SU-DHL-6 (cell line): ENCODE measurements around the gene KRTCAP2.

ENCODE experiments used
- H2AFZ ChIP-seq: fragments of 200-600 bp; sonication (generic); 2 replicates; pipeline ENCODE4 v1.6.1; 2014; ENCODE audit warnings: low read depth, mild to moderate bottlenecking, moderate library complexity, mixed read lengths, antibody characterized with exemption, low read length; ENCODE audit not compliant: severe bottlenecking
- H3F3A ChIP-seq: fragments of 200-600 bp; shearing (Covaris generic); 2 replicates; pipeline ENCODE4 v1.6.0; 2016; ENCODE audit warnings: antibody characterized with exemption, mild to moderate bottlenecking; ENCODE audit not compliant: insufficient read depth
- H3K27ac ChIP-seq: fragments of 200-600 bp; sonication (generic); 2 replicates; pipeline ENCODE4 v1.5.1; 2016; ENCODE audit warnings: low read depth, mild to moderate bottlenecking, low read length, moderate library complexity, mixed read lengths
- H3K27me3 ChIP-seq: fragments of 200-600 bp; sonication (generic), shearing (Covaris generic); 2 replicates; pipeline ENCODE4 v1.6.0; 2014; ENCODE audit warnings: mild to moderate bottlenecking, low read length
- H3K36me3 ChIP-seq: fragments of 200-600 bp; sonication (generic); 2 replicates; pipeline ENCODE4 v1.6.1; 2014; ENCODE audit warnings: mild to moderate bottlenecking, low read length, mixed read lengths
- H3K4me2 ChIP-seq: fragments of 300-600, 200-600 bp; shearing (Covaris generic), sonication (generic); 2 replicates; pipeline ENCODE4 v1.6.0; 2014; ENCODE audit warnings: low read length, low read depth, mild to moderate bottlenecking; ENCODE audit not compliant: poor library complexity, severe bottlenecking
- H3K4me3 ChIP-seq: fragments of 200-600 bp; sonication (generic); 2 replicates; pipeline ENCODE4 v1.5.1; 2014; ENCODE audit warnings: antibody characterized with exemption, low read length, mild to moderate bottlenecking, mixed read lengths; ENCODE audit not compliant: insufficient read depth, poor library complexity, severe bottlenecking
- H3K79me2 ChIP-seq: fragments of 200-600 bp; sonication (generic); 2 replicates; pipeline ENCODE4 v1.6.1; 2014; ENCODE audit warnings: mild to moderate bottlenecking, low read length, moderate library complexity; ENCODE audit not compliant: insufficient read depth
- H3K9ac ChIP-seq: fragments of 200-600 bp; sonication (generic); 2 replicates; pipeline ENCODE4 v1.7.0; 2014; ENCODE audit warnings: mild to moderate bottlenecking, low read length
- H3K9me2 ChIP-seq: fragments of 200-600 bp; sonication (generic); replicated peaks from 2 replicates; pipeline ENCODE4 v1.6.1; 2014; ENCODE audit warnings: low read length; ENCODE audit not compliant: insufficient read depth
- H3K9me3 ChIP-seq: fragments of 200-600 bp; sonication (generic); 2 replicates; pipeline ENCODE4 v1.6.1; 2014; ENCODE audit warnings: low read length, mixed read lengths; ENCODE audit not compliant: insufficient read depth
- H4K20me1 ChIP-seq: fragments of 200-600 bp; sonication (generic); 2 replicates; pipeline ENCODE4 v1.6.1; 2014; ENCODE audit warnings: low read depth, mild to moderate bottlenecking, antibody characterized with exemption, low read length, moderate library complexity, mixed read lengths
- EZH2phosphoT487 ChIP-seq: fragments of 200-600 bp; sonication (generic), shearing (Covaris generic); conservative IDR thresholded peaks from 2 replicates; pipeline ENCODE4 v1.6.1; 2018; ENCODE audit warnings: mild to moderate bottlenecking, antibody characterized with exemption, low read length, moderate library complexity, mixed read lengths
- TF ChIP-seq, protein P1 (sequence below): fragments of 200-600 bp; sonication (generic); IDR thresholded peaks from one replicate; pipeline ENCODE4 v1.5.1; 2017; ENCODE audit warnings: antibody characterized with exemption, mild to moderate bottlenecking, low read length, moderate library complexity; ENCODE audit not compliant: insufficient read depth, poor library complexity, severe bottlenecking

The KRTCAP2 gene

GRCh38 chr1:155130272-155131006 is 42.7 kb downstream of the KRTCAP2 start:
- H3K4me2 ChIP-seq = no peak overlapping the region

DNA sequence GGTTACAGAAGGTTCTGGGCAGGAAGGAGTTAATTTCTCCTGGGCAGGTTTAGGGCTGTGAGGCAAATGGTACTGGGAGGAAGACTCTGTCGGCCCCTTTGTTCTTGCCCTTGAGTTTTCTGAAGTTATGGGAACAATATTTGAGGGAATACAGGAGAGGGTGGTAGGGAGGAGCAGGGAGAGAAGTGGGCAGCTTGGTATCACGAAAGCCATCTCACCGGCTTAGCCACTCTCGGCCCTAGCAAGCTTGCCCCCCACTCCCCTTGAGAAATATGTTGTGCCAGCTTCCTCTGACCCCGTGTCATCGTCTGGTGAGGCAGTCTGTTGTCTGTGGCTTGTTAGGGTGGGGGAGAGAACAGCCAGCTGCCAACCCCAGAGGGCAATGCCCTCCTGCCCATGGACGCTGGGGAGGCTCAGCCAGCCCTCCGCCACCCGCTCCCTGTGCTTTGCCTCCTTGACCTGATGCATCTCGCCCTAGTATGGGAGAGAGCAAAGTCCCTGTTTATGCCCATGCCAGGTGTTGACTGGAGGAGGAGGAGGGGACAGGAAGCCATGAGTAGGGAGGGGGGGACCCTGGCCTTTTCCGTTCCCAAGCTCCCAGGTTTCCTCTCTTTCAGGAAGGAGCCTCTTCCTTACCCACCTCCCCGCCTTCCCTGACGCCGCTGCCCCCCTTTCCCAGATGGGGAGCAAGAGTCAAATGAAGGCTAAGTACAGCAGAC is 44.2 kb downstream of the KRTCAP2 start:
- no peak overlapping the region for H3K9ac ChIP-seq
- H3K36me3 ChIP-seq = no peaks in the 10 kb centered on the region
- no peaks in the 10 kb centered on the region for H3K27me3 ChIP-seq
- H3K79me2 ChIP-seq = no peaks in the 10 kb centered on the region
- H3K4me2 ChIP-seq = no peak overlapping the region
- no peak overlapping the region for H3K27ac ChIP-seq
- H3K9me2 ChIP-seq = no peaks in the 10 kb centered on the region
- no peak overlapping the region for H2AFZ ChIP-seq
- H3K9me3 ChIP-seq = no peaks in the 10 kb centered on the region
- H3F3A ChIP-seq = no peaks in the 10 kb centered on the region
- no peaks in the 10 kb centered on the region for H4K20me1 ChIP-seq
- no peak overlapping the region for H3K4me3 ChIP-seq
- TF ChIP-seq, protein P1, sequence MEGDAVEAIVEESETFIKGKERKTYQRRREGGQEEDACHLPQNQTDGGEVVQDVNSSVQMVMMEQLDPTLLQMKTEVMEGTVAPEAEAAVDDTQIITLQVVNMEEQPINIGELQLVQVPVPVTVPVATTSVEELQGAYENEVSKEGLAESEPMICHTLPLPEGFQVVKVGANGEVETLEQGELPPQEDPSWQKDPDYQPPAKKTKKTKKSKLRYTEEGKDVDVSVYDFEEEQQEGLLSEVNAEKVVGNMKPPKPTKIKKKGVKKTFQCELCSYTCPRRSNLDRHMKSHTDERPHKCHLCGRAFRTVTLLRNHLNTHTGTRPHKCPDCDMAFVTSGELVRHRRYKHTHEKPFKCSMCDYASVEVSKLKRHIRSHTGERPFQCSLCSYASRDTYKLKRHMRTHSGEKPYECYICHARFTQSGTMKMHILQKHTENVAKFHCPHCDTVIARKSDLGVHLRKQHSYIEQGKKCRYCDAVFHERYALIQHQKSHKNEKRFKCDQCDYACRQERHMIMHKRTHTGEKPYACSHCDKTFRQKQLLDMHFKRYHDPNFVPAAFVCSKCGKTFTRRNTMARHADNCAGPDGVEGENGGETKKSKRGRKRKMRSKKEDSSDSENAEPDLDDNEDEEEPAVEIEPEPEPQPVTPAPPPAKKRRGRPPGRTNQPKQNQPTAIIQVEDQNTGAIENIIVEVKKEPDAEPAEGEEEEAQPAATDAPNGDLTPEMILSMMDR = no peak
- TF ChIP-seq EZH2phosphoT487 = no peak

More at GRCh38 chr1:155130272-155131006, 42.7 kb downstream of the KRTCAP2 start:
- H3K9me3 ChIP-seq = no peaks in the 10 kb centered on the region
- peaks cover 8% of the 10 kb centered on the region; the same call in 1 of the 2 replicates for H3F3A ChIP-seq
- H3K9me2 ChIP-seq = no peaks in the 10 kb centered on the region
- H4K20me1 ChIP-seq = no peaks in the 10 kb centered on the region
- TF ChIP-seq, protein P1 = no peak
- no peak for TF ChIP-seq EZH2phosphoT487
- no peak overlapping the region for H3K9ac ChIP-seq
- H3K4me3 ChIP-seq = no peak overlapping the region
- no peaks in the 10 kb centered on the region for H3K27me3 ChIP-seq
- H3K79me2 ChIP-seq = no peaks in the 10 kb centered on the region
- H2AFZ ChIP-seq = no peak overlapping the region
- no peak overlapping the region for H3K27ac ChIP-seq
- H3K36me3 ChIP-seq = no peaks in the 10 kb centered on the region

GRCh38 chr1:155127967-155128754 is 44.9 kb downstream of the KRTCAP2 start:
- Histone ChIP-seq H3K9ac (no peak overlapping the region; the same call in 1 of the 2 replicates), H3K36me3 (no peaks in the 10 kb centered on the region), H2AFZ (no peak overlapping the region), H3K9me3 (no peaks in the 10 kb centered on the region), H3K27me3 (no peaks in the 10 kb centered on the region), H3K79me2 (no peaks in the 10 kb centered on the region), H3F3A (no peaks in the 10 kb centered on the region), H3K4me2 (peak overlapping the region; percentile 42), H3K9me2 (no peaks in the 10 kb centered on the region), H3K4me3 (no peak overlapping the region), H3K27ac (no peak overlapping the region), H4K20me1 (no peaks in the 10 kb centered on the region)
- TF ChIP-seq, protein P1 = no peak
- TF ChIP-seq EZH2phosphoT487 = no peak
